Heart left ventricle (tissue), 16 donors: ENCODE data around the gene DNHD1. TPM values are rescaled to one million over a fixed set of nuclear protein-coding genes. Genes with fewer than 3 reads are reported as not detected.

ENCODE experiments used
- ATAC-seq, 4 donors: fragments of 200-7000 bp; cut with Tn5 transposase; one replicate each; pipeline ENCODE4 v1.9.1; 2020 to 2022; ENCODE audit warnings: moderate library complexity in 4 of 4, mild to moderate bottlenecking in 3 of 4, moderate number of reproducible peaks in 1 of 4
- DNase-seq, 5 donors: peaks; one replicate each; pipeline ENCODE4 v3.0.0-alpha.2; 2020
- H3K27ac ChIP-seq, 12 donors: fragments of 200-600 bp; sonication (generic) in 4 of 12; one replicate each; pipeline versions ENCODE4 v1.5.0 to v1.8.0; 2016 to 2022; ENCODE audit warnings: mild to moderate bottlenecking in 2 of 12
- H3K27me3 ChIP-seq, 9 donors: fragments of 200-600 bp; sonication (generic) in 2 of 9; one replicate each; pipeline versions ENCODE4 v1.5.1 to v1.8.0; 2016 to 2022; ENCODE audit warnings: mild to moderate bottlenecking in 3 of 9
- H3K36me3 ChIP-seq, 9 donors: fragments of 200-600 bp; sonication (generic) in 2 of 9; one replicate each; pipeline versions ENCODE4 v1.5.0 to v1.8.0; 2018 to 2022; ENCODE audit warnings: mild to moderate bottlenecking in 2 of 9
- H3K4me1 ChIP-seq, 12 donors: fragments of 200-600 bp; sonication (generic) in 4 of 12; one replicate each; pipeline versions ENCODE4 v1.5.0 to v1.8.0; 2016 to 2022; ENCODE audit warnings: mild to moderate bottlenecking in 3 of 12
- H3K4me3 ChIP-seq, 12 donors: fragments of 200-600 bp; sonication (generic) in 4 of 12; one replicate each; pipeline versions ENCODE4 v1.5.0 to v1.8.0; 2017 to 2022; ENCODE audit warnings: mild to moderate bottlenecking in 9 of 12, moderate library complexity in 4 of 12
- H3K9me3 ChIP-seq, 12 donors: fragments of 200-600 bp; sonication (generic) in 4 of 12; one replicate each; pipeline versions ENCODE4 v1.5.0 to v1.8.0; 2016 to 2022; ENCODE audit warnings: mild to moderate bottlenecking in 1 of 12
- POLR2A ChIP-seq, 2 donors: fragments of 450-650 bp; IDR thresholded peaks; one replicate each; pipeline ENCODE4 v1.6.1; 2017; ENCODE audit warnings: antibody characterized with exemption in 2 of 2, mild to moderate bottlenecking in 2 of 2, moderate library complexity in 2 of 2
- WGBS, 4 donors: extraction: QIAGEN DNeasy Blood & Tissue Kit in 2 of 4; methylation state at CpG; one replicate each; pipeline versions ENCODE4 v1.1.5 to v1.1.7; 2013 to 2018; 5-methylcytosine and 5-hydroxymethylcytosine counted together
- intact Hi-C, 10 donors: fragments of 100-400 bp; cut with DNase I; formaldehyde crosslinking; loops; one replicate each; pipeline versions ENCODE4 v1.11.1 to v1.14.2; 2022
- polyA plus RNA-seq, 2 donors: library from polyadenylated mRNA; stranded (reverse); fragments of 200-250 nt; gene quantifications; one replicate each; pipeline ENCODE4 v1.2.3, GENCODE V29; 2013
- total RNA-seq, 9 donors: library from RNA; depleted of rRNA in 2 of 9; stranded (reverse); fragments of >200 nt in 2 of 9; fragmentation: NEBNext Ultra II Directional in 3 of 9; extraction: Animal tissue kit (Norgen Biotek cat#: 25700) in 3 of 9; gene quantifications; one replicate each; pipeline versions ENCODE4 v1.1.0 to v1.2.4, GENCODE V29; 2016 to 2023
- TF ChIP-seq, protein P1 (sequence below), 12 donors: fragments of 200-600 bp; sonication (generic) in 4 of 12; IDR thresholded peaks; one replicate each; pipeline versions ENCODE4 v1.5.0 to v1.8.0; 2018 to 2022; ENCODE audit warnings: antibody characterized with exemption in 12 of 12, mild to moderate bottlenecking in 5 of 12
- donor health status: ischemic (EF 13 %, LVEDD 7.1; RV severe dilation, severe dysfunction).
- donor health status: healthy with polysubstance abuse.
- donor health status: DM: no; HTN: yes; CAD: no.
- donor health status: DM: no; HTN: no; CAD: no.
- donor health status: ischemic (EF 25% LVEDD 6.9; RV normal size, moderate dysfunction).
- donor health status: ischemic (EF 25% LVEDD 5.7; RV mildly dilated, moderate dysfunction).
- donor health status: healthy.
- donor health status: DM: yes; HTN: yes; CAD: no.
- donor health status: ischemic (EF 35%, LVEDD 5.7; RV mildly dilated, moderate dysfunction).
- donor health status: nonischemic (EF 11% LVEDD 7.7; RV severe dilation, severe dysfunction).
- donor health status: DM: yes; HTN: yes; CAD: no.
- donor health status: PGD.
- donor health status: ischemic (EF 29% LVEDD 5.4; RV normal size, mild dysfunction).
- donor health status: nonischemic (EF 23%, LVEDD 6.1; RV moderate dilation, normal function).

Gene DNHD1
- total and polyA plus RNA-seq, 11 donors = 2.2 to 9.4 (median 5.4) TPM

DNA sequence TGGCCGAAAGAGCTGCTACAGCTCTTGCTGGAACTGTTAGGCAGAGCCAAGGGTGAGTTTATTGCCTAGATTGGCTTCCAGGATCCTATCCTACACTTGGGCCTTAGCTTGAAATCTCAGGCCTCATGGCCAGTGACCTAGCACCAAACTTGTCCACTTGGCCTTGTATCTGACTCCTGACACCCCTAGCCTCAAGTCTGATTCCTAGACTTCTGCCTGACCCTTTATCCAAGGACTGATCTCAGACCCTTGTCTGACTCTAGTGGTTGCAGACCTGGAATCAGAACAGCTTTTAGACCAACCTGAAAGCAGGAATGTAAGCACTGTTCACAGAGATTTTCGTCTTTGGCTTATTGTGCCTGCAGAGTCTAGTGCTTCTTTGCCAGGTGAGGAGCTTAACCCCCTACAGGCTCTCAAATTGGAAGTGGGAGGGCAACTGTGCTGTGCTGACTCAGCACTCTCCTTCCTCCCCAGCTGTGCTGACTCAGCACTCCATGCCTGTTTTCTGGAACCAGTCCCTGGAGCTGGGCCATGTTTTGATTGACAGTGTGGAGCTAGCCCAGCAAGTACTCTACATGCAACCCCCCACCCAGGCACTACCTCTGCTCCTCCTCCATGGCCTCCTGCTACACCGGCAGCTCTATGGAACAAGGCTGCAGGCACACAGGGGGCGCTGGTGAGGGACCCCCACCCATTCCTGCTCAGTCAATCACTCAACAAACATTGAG, 71.3 kb downstream of the DNHD1 start:
- peaks cover 0 to 24% (median 9%) of the 10 kb centered on the region in 12 donors for H3K4me1 ChIP-seq
- H3K27ac ChIP-seq = no peak overlapping the region
- TF ChIP-seq, protein P1, sequence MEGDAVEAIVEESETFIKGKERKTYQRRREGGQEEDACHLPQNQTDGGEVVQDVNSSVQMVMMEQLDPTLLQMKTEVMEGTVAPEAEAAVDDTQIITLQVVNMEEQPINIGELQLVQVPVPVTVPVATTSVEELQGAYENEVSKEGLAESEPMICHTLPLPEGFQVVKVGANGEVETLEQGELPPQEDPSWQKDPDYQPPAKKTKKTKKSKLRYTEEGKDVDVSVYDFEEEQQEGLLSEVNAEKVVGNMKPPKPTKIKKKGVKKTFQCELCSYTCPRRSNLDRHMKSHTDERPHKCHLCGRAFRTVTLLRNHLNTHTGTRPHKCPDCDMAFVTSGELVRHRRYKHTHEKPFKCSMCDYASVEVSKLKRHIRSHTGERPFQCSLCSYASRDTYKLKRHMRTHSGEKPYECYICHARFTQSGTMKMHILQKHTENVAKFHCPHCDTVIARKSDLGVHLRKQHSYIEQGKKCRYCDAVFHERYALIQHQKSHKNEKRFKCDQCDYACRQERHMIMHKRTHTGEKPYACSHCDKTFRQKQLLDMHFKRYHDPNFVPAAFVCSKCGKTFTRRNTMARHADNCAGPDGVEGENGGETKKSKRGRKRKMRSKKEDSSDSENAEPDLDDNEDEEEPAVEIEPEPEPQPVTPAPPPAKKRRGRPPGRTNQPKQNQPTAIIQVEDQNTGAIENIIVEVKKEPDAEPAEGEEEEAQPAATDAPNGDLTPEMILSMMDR (IDR thresholded peaks at IDR 0.05) = no peak
- no peak for TF ChIP-seq POLR2A (IDR thresholded peaks at IDR 0.05)
- WGBS, 4 donors = 50 to 65% (median 59%) methylated on average over 4 of the region's 4 CpGs
- no peak overlapping the region for H3K4me3 ChIP-seq
- H3K9me3 ChIP-seq = no peaks in the 10 kb centered on the region
- ATAC-seq = peak; percentile 25 to 63 (median 50)
- H3K36me3 ChIP-seq = peaks cover 0 to 6% (median 0%) of the 10 kb centered on the region in 9 donors
- H3K27me3 ChIP-seq = no peaks in the 10 kb centered on the region
- intact Hi-C loops = no loop called here
- DNase-seq = peak in 4 of 5 donors; percentile 55 to 82 (median 59)

DNA sequence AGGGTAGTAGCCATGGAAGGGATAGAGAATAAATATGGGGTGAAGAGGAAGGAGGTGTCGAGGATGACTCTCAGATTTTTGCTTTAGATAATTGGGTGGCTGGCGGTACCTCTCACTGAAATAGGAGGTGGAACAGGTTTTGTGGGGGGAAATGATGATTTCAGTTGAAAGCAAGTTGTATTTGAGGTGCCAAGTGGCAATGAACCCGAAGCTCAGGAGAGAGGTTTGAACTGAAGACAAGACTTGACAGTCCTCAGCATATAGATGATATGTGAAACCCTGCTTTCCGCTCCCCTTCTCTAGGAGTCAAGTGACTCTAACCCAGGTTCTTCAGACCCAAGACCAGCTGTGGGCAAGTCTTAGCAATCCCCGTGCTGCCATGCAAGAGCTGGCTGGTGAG, 72.6 kb downstream of the DNHD1 start:
- H3K9me3 ChIP-seq = no peaks in the 10 kb centered on the region
- 86 to 98% (median 89%) methylated on average over 5 of the region's 5 CpGs for WGBS, 4 donors
- TF ChIP-seq POLR2A (IDR thresholded peaks at IDR 0.05) = no peak
- TF ChIP-seq, protein P1 (IDR thresholded peaks at IDR 0.05) = no peak
- no peak overlapping the region for H3K27ac ChIP-seq
- no peaks in the 10 kb centered on the region for H3K27me3 ChIP-seq
- peaks cover 0 to 24% (median 9%) of the 10 kb centered on the region in 12 donors for H3K4me1 ChIP-seq
- no peak overlapping the region for H3K4me3 ChIP-seq
- H3K36me3 ChIP-seq = peaks cover 0 to 5% (median 0%) of the 10 kb centered on the region in 9 donors
- no peak for ATAC-seq
- intact Hi-C loops = no loop called here
- no peak for DNase-seq

DNA sequence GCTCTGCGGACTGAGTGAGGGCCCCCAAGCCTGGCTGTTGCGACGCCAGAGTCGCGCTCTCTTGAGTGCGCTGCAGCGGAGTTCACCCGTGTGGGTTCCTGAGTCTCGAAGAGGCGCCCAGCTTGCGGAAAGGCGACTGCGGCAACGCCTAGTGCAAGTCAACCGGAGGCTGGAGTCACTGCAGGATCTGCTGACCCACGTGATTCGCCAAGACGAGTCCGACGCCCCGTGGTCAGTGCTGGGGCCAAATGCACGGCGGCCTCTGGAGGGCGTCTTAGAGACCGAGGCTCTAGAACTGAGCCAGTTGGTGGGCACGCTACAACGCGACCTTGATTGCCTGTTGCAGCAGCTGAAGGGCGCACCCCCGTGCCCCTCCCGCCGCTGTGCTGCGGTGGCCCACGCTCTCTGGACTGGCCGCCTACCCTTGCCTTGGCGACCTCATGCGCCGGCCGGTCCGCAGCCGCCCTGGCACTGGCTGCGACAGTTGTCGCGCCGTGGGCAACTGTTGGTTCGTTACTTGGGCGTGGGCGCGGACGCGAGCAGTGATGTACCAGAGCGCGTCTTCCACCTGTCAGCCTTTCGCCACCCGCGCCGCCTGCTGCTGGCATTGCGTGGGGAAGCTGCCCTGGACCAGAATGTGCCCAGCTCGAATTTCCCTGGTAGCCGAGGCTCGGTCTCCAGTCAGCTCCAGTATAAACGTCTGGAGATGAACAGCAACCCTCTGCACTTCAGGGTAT, 73.8 kb downstream of the DNHD1 start:
- DNase-seq (no peak), ATAC-seq (peak in 1 of 4 donors; percentile 4)
- peaks cover 0 to 24% (median 10%) of the 10 kb centered on the region in 12 donors for H3K4me1 ChIP-seq
- TF ChIP-seq, protein P1 (IDR thresholded peaks at IDR 0.05) = peak in 1 of 12 donors; percentile 8
- no peak for TF ChIP-seq POLR2A (IDR thresholded peaks at IDR 0.05)
- H3K27ac ChIP-seq = no peak overlapping the region
- intact Hi-C loops = loop anchor here in 1 of 10 donors (1.0 kb wide), 1 partner anchor 30 kb away; no protein-coding TSS in a partner anchor
- 70 to 82% (median 80%) methylated on average over 36 to 62 of the region's 62 CpGs for WGBS, 4 donors
- H3K4me3 ChIP-seq = peak overlapping the region in 6 of 12 donors; percentile 15 to 36 (median 24)
- H3K36me3 ChIP-seq = peaks cover 0 to 5% (median 0%) of the 10 kb centered on the region in 9 donors
- no peaks in the 10 kb centered on the region for H3K9me3 ChIP-seq
- H3K27me3 ChIP-seq = no peaks in the 10 kb centered on the region

DNA sequence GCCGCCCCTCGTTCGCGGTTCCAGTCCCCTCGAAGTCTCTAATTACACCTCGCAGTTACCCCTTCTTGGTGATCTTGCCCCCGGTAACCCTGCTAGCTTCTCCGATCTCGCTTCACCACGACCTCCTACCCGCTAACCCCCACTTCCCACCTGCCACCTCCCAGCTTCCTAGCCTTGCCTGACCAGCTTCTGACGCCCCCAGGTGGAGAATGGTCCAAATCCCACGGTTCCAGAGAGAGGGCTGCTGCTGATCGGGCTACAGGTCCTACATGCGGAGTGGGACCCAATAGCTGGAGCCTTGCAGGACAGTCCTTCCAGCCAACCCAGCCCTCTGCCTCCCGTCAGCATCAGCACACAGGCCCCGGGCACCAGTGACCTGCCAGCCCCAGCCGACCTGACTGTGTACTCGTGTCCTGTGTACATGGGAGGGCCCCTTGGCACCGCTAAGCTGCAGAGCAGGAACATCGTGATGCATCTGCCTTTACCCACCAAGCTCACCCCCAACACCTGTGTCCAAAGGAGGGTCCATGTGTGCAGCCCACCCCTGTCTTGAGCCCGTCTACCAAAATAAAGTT, 74.4 kb downstream of the DNHD1 start:
- no peak for DNase-seq
- Histone ChIP-seq H3K4me1 (peaks cover 0 to 27% (median 17%) of the 10 kb centered on the region in 12 donors), H3K27me3 (no peaks in the 10 kb centered on the region), H3K4me3 (no peak overlapping the region), H3K27ac (no peak overlapping the region), H3K36me3 (peaks cover 0 to 5% (median 0%) of the 10 kb centered on the region in 9 donors), H3K9me3 (no peaks in the 10 kb centered on the region)
- no peak for TF ChIP-seq POLR2A (IDR thresholded peaks at IDR 0.05)
- TF ChIP-seq, protein P1 (IDR thresholded peaks at IDR 0.05) = no peak
- no peak for ATAC-seq
- intact Hi-C loops = loop anchor here in 1 of 10 donors (1.0 kb wide), 1 partner anchor 30 kb away; no protein-coding TSS in a partner anchor
- WGBS, 4 donors = 70 to 81% (median 76%) methylated on average over 19 to 22 of the region's 22 CpGs
